OCI-LY1 (cell line): ENCODE results near the gene GNG13.
"Not testable (repeated sequence)": the region's sequence is repeated elsewhere in the genome, so short reads cannot be mapped to it uniquely, and the experiment has no call there.

ENCODE experiments used
- H2AFZ ChIP-seq: fragments of 200-600 bp; sonication (generic), shearing (Covaris generic); 2 replicates; pipeline ENCODE4 v1.6.0; 2014; ENCODE audit warnings: antibody characterized with exemption, mild to moderate bottlenecking, low read length
- H3F3A ChIP-seq: fragments of 200-600 bp; sonication (generic), shearing (Covaris generic); 2 replicates; pipeline ENCODE4 v1.6.0; 2014; ENCODE audit warnings: mild to moderate bottlenecking, antibody characterized with exemption, low read length, moderate library complexity; ENCODE audit not compliant: insufficient read depth
- H3K27ac ChIP-seq: fragments of 200-600 bp; sonication (generic); 2 replicates; pipeline ENCODE4 v1.5.1; 2014; ENCODE audit warnings: low read length, mixed run types, mild to moderate bottlenecking, low read depth; ENCODE audit not compliant: poor library complexity, severe bottlenecking
- H3K27me3 ChIP-seq: fragments of 200-600 bp; sonication (generic); 2 replicates; pipeline ENCODE4 v1.6.0; 2014; ENCODE audit warnings: antibody characterized with exemption, mild to moderate bottlenecking, low read length, moderate library complexity; ENCODE audit not compliant: insufficient read depth
- H3K36me3 ChIP-seq: fragments of 200-600 bp; sonication (generic); 2 replicates; pipeline ENCODE4 v1.6.1; 2014; ENCODE audit warnings: mild to moderate bottlenecking, antibody characterized with exemption, low read length, moderate library complexity, mixed read lengths; ENCODE audit not compliant: insufficient read depth
- H3K4me1 ChIP-seq: fragments of 200-600 bp; sonication (generic); 2 replicates; pipeline ENCODE4 v1.5.1; 2014; ENCODE audit warnings: mild to moderate bottlenecking, low read length, moderate library complexity; ENCODE audit not compliant: insufficient read depth, severe bottlenecking
- H3K4me2 ChIP-seq: fragments of 200-600 bp; sonication (generic), shearing (Covaris generic); 2 replicates; pipeline ENCODE4 v1.6.1; 2014; ENCODE audit warnings: low read length
- H3K4me3 ChIP-seq: fragments of 200-600 bp; sonication (generic); 2 replicates; pipeline ENCODE4 v1.5.1; 2014; ENCODE audit warnings: low read length, low read depth, mild to moderate bottlenecking, mixed read lengths; ENCODE audit not compliant: poor library complexity, severe bottlenecking
- H3K79me2 ChIP-seq: fragments of 200-600 bp; shearing (Covaris generic); 2 replicates; pipeline ENCODE4 v1.6.1; 2016; ENCODE audit warnings: mixed run types, low read length, mixed read lengths; ENCODE audit not compliant: insufficient read depth
- H3K9ac ChIP-seq: fragments of 200-600 bp; sonication (generic), shearing (Covaris generic); 2 replicates; pipeline ENCODE4 v1.6.1; 2014; ENCODE audit warnings: mild to moderate bottlenecking, low read length, mixed read lengths
- H3K9me2 ChIP-seq: fragments of 200-600 bp; sonication (generic), shearing (Covaris generic); 2 replicates; pipeline ENCODE4 v1.6.1; 2014; ENCODE audit warnings: low read depth, mild to moderate bottlenecking, low read length, mixed read lengths
- H3K9me3 ChIP-seq: fragments of 200-600 bp; shearing (Covaris generic); 2 replicates; pipeline ENCODE4 v1.6.1; 2014; ENCODE audit warnings: low read length, mixed read lengths
- H4K20me1 ChIP-seq: fragments of 200-600 bp; sonication (generic), shearing (Covaris generic); 2 replicates; pipeline ENCODE4 v1.6.0; 2016; ENCODE audit warnings: mild to moderate bottlenecking, low read length; ENCODE audit not compliant: insufficient read depth
- CTCF ChIP-seq: fragments of 200-600 bp; sonication (generic), shearing (Covaris generic); IDR thresholded peaks from 2 replicates; pipeline ENCODE4 v1.5.1; 2017; ENCODE audit warnings: mild to moderate bottlenecking, antibody characterized with exemption, low read length, moderate library complexity, mixed read lengths
- EZH2 ChIP-seq: fragments of 200-600 bp; sonication (generic), shearing (Covaris generic); IDR thresholded peaks from 2 replicates; pipeline ENCODE4 v1.8.0; 2017; ENCODE audit warnings: borderline replicate concordance, mixed run types, mild to moderate bottlenecking, antibody characterized with exemption, low read length, moderate library complexity, mixed read lengths

The GNG13 gene

GRCh38 chr16:756428-756827 is 44.1 kb downstream of the GNG13 start:
- H3K27ac ChIP-seq: no peak overlapping the region
- H3K9me2 ChIP-seq: no peaks in the 10 kb centered on the region
- no peaks in the 10 kb centered on the region for H3F3A ChIP-seq
- H3K9me3 ChIP-seq: no peaks in the 10 kb centered on the region
- H2AFZ ChIP-seq: no peak overlapping the region
- H3K36me3 ChIP-seq: no peaks in the 10 kb centered on the region; the same call in 1 of the 2 replicates
- no peak overlapping the region for H3K4me3 ChIP-seq
- TF ChIP-seq EZH2 (no peak), CTCF (no peak)
- H3K4me1 ChIP-seq: no peaks in the 10 kb centered on the region
- no peak overlapping the region for H3K9ac ChIP-seq
- H4K20me1 ChIP-seq: no peaks in the 10 kb centered on the region
- H3K4me2 ChIP-seq: no peak overlapping the region
- no peaks in the 10 kb centered on the region for H3K79me2 ChIP-seq
- H3K27me3 ChIP-seq: peaks cover 6% of the 10 kb centered on the region; the same call in 1 of the 2 replicates

GRCh38 chr16:754656-755055 is 45.9 kb downstream of the GNG13 start:
- no peaks in the 10 kb centered on the region for H3K4me1 ChIP-seq
- H3K9ac ChIP-seq: no peak overlapping the region
- peaks cover 11% of the 10 kb centered on the region for H3K27me3 ChIP-seq

GRCh38 chr16:754121-754607 is 46.4 kb downstream of the GNG13 start:
- H3K27ac ChIP-seq, H2AFZ ChIP-seq, H3F3A ChIP-seq, H4K20me1 ChIP-seq, H3K9ac ChIP-seq, H3K79me2 ChIP-seq, H3K36me3 ChIP-seq, H3K4me2 ChIP-seq, H3K4me1 ChIP-seq, H3K9me3 ChIP-seq, H3K4me3 ChIP-seq, H3K9me2 ChIP-seq: not testable (repeated sequence)
- peaks cover 11% of the 10 kb centered on the region for H3K27me3 ChIP-seq

More at GRCh38 chr16:754656-755055, 45.9 kb downstream of the GNG13 start:
- H3K27ac ChIP-seq: no peak overlapping the region
- no peak for TF ChIP-seq CTCF
- TF ChIP-seq EZH2: no peak
- H2AFZ ChIP-seq: no peak overlapping the region
- no peaks in the 10 kb centered on the region for H3K9me2 ChIP-seq
- H3K36me3 ChIP-seq: no peaks in the 10 kb centered on the region; the same call in 1 of the 2 replicates
- no peaks in the 10 kb centered on the region for H3K79me2 ChIP-seq
- no peaks in the 10 kb centered on the region for H4K20me1 ChIP-seq
- H3K9me3 ChIP-seq: no peaks in the 10 kb centered on the region
- H3K4me2 ChIP-seq: no peak overlapping the region
- H3K4me3 ChIP-seq: no peak overlapping the region
- H3F3A ChIP-seq: no peaks in the 10 kb centered on the region

- peaks cover 11% of the 10 kb centered on the region for H3K27me3 ChIP-seq
- H3K36me3 ChIP-seq: no peaks in the 10 kb centered on the region; the same call in 1 of the 2 replicates
- no peaks in the 10 kb centered on the region for H3K79me2 ChIP-seq
- H3K4me3 ChIP-seq: no peak overlapping the region
- H3K9me2 ChIP-seq: no peaks in the 10 kb centered on the region
- H3K4me1 ChIP-seq: no peaks in the 10 kb centered on the region
- H3K9me3 ChIP-seq: no peaks in the 10 kb centered on the region
- H3F3A ChIP-seq: no peaks in the 10 kb centered on the region
- no peak overlapping the region for H2AFZ ChIP-seq
- no peak overlapping the region for H3K27ac ChIP-seq
- H3K9ac ChIP-seq: no peak overlapping the region
- H3K4me2 ChIP-seq: no peak overlapping the region
- TF ChIP-seq CTCF: no peak
- TF ChIP-seq EZH2: no peak
- H4K20me1 ChIP-seq: no peaks in the 10 kb centered on the region
Measured at GRCh38 chr16:752007-752312, 48.6 kb downstream of the GNG13 start.
